GM18870 (cell line): ENCODE measurements around the gene TARP.
A peak's percentile ranks its signal among the peaks of the same experiment; 100 is the strongest.

Experiments
- ATAC-seq: cut with Tn5 transposase; IDR thresholded peaks from one replicate; pipeline ENCODE4 v1.9.1; 2021; ENCODE audit warnings: moderate library complexity; ENCODE audit not compliant: unreplicated experiment

TARP gene

GRCh38 chr7:38273286-38273995 is at the start of gene TARP:
Gene TARP, minus strand, starts transcription at chr7:38273636.
- ATAC-seq, result no peak

GRCh38 chr7:38323156-38323555 is 49.7 kb upstream of the TARP start:
- no peak for ATAC-seq

- no peak for ATAC-seq
Observed at GRCh38 chr7:38322461-38322860, 49.0 kb upstream of the TARP start.

- ATAC-seq, result no peak
Observed at GRCh38 chr7:38321967-38322366, 48.5 kb upstream of the TARP start.

- ATAC-seq, result no peak
Observed at GRCh38 chr7:38321515-38321944, 48.1 kb upstream of the TARP start.

- no peak for ATAC-seq
Observed at GRCh38 chr7:38321050-38321449, 47.6 kb upstream of the TARP start.

- ATAC-seq, result no peak
Observed at GRCh38 chr7:38319873-38320272, 46.4 kb upstream of the TARP start.

- ATAC-seq, result peak; percentile 61
Observed at GRCh38 chr7:38318803-38319416, 45.5 kb upstream of the TARP start.

GRCh38 chr7:38318241-38318640 is 44.8 kb upstream of the TARP start:
- ATAC-seq, result no peak

- ATAC-seq, result no peak
Observed at GRCh38 chr7:38317515-38317914, 44.1 kb upstream of the TARP start.

- ATAC-seq, result no peak
Observed at GRCh38 chr7:38316733-38317360, 43.4 kb upstream of the TARP start.

- no peak for ATAC-seq
Observed at GRCh38 chr7:38315410-38315809, 42.0 kb upstream of the TARP start.

GRCh38 chr7:38312821-38313220 is 39.4 kb upstream of the TARP start:
- no peak for ATAC-seq

GRCh38 chr7:38311329-38311937 is 38.0 kb upstream of the TARP start:
- ATAC-seq, result no peak

GRCh38 chr7:38310591-38311101 is 37.2 kb upstream of the TARP start:
- ATAC-seq, result no peak

GRCh38 chr7:38309555-38309954 is 36.1 kb upstream of the TARP start:
- ATAC-seq, result no peak

GRCh38 chr7:38308140-38308539 is 34.7 kb upstream of the TARP start:
- no peak for ATAC-seq

- no peak for ATAC-seq
Observed at GRCh38 chr7:38307640-38308039, 34.2 kb upstream of the TARP start.

- no peak for ATAC-seq
Observed at GRCh38 chr7:38306914-38307313, 33.5 kb upstream of the TARP start.

GRCh38 chr7:38306171-38306570 is 32.7 kb upstream of the TARP start:
- ATAC-seq, result no peak

GRCh38 chr7:38303866-38304265 is 30.4 kb upstream of the TARP start:
- no peak for ATAC-seq

- ATAC-seq, result no peak
Observed at GRCh38 chr7:38300175-38300574, 26.7 kb upstream of the TARP start.
